ENCODE measurements around the gene ST3GAL3. TPM values are rescaled to one million over a fixed set of nuclear protein-coding genes. Genes with fewer than 3 reads are reported as not detected.

The ST3GAL3 gene
- total and polyA plus RNA-seq, 8 donors, result 1.6 to 68.3 (median 6.7) TPM

GRCh38 chr1:43870306-43870705 is 163.0 kb downstream of the ST3GAL3 start:
- Histone ChIP-seq H3K9me3 (no peaks in the 10 kb centered on the region), H3K27me3 (no peaks in the 10 kb centered on the region), H3K27ac (no peak overlapping the region), H3K36me3 (no peaks in the 10 kb centered on the region), H3K4me3 (no peak overlapping the region), H3K4me1 (peaks cover 0 to 11% (median 5%) of the 10 kb centered on the region in 4 donors)
- intact Hi-C loops (cut with DNase I; ENCODE audit: low total_unique reads), result no loop called here
- WGBS, 5 donors, result 91 to 96% (median 95%) methylated on average over 3 of the region's 3 CpGs
- DNase-seq, result no peak
- TF ChIP-seq POLR2AphosphoS5 (IDR thresholded peaks at IDR 0.05) (no peak), POLR2A (IDR thresholded peaks at IDR 0.05) (no peak), EP300 (IDR thresholded peaks at IDR 0.05) (no peak), CTCF (IDR thresholded peaks at IDR 0.05) (no peak)

- DNase-seq, result no peak
- 71 to 90% (median 80%) methylated on average over 3 of the region's 3 CpGs for WGBS, 5 donors
- H3K4me3 ChIP-seq, result no peak overlapping the region
- no peaks in the 10 kb centered on the region for H3K36me3 ChIP-seq
- no peaks in the 10 kb centered on the region for H3K9me3 ChIP-seq
- intact Hi-C loops (cut with DNase I; ENCODE audit: low total_unique reads), result no loop called here
- peaks cover 0 to 11% (median 5%) of the 10 kb centered on the region in 4 donors for H3K4me1 ChIP-seq
- H3K27ac ChIP-seq, result no peak overlapping the region
- TF ChIP-seq EP300 (IDR thresholded peaks at IDR 0.05) (no peak), POLR2AphosphoS5 (IDR thresholded peaks at IDR 0.05) (no peak), POLR2A (IDR thresholded peaks at IDR 0.05) (no peak), CTCF (IDR thresholded peaks at IDR 0.05) (no peak)
- no peaks in the 10 kb centered on the region for H3K27me3 ChIP-seq
Measured at GRCh38 chr1:43871181-43871910, 164.0 kb downstream of the ST3GAL3 start.

GRCh38 chr1:43872280-43872679 is 164.9 kb downstream of the ST3GAL3 start:
- no peaks in the 10 kb centered on the region for H3K9me3 ChIP-seq
- H3K36me3 ChIP-seq, result no peaks in the 10 kb centered on the region
- H3K27me3 ChIP-seq, result no peaks in the 10 kb centered on the region
- peaks cover 0 to 11% (median 5%) of the 10 kb centered on the region in 4 donors for H3K4me1 ChIP-seq
- no peak overlapping the region for H3K4me3 ChIP-seq
- H3K27ac ChIP-seq, result no peak overlapping the region
- no peak for TF ChIP-seq POLR2AphosphoS5 (IDR thresholded peaks at IDR 0.05)
- TF ChIP-seq CTCF (IDR thresholded peaks at IDR 0.05), result no peak
- no peak for TF ChIP-seq EP300 (IDR thresholded peaks at IDR 0.05)
- TF ChIP-seq POLR2A (IDR thresholded peaks at IDR 0.05), result no peak
- intact Hi-C loops (cut with DNase I; ENCODE audit: low total_unique reads), result no loop called here
- WGBS, 5 donors, result 55 to 75% (median 70%) methylated on average over 2 to 5 of the region's 5 CpGs
- no peak for DNase-seq

- no peak for DNase-seq
- Histone ChIP-seq H3K36me3 (no peaks in the 10 kb centered on the region), H3K27ac (no peak overlapping the region), H3K9me3 (no peaks in the 10 kb centered on the region), H3K4me3 (no peak overlapping the region), H3K4me1 (peaks cover 0 to 2% (median 0%) of the 10 kb centered on the region in 4 donors), H3K27me3 (no peaks in the 10 kb centered on the region)
- TF ChIP-seq EP300 (IDR thresholded peaks at IDR 0.05) (no peak), POLR2A (IDR thresholded peaks at IDR 0.05) (no peak), POLR2AphosphoS5 (IDR thresholded peaks at IDR 0.05) (no peak), CTCF (IDR thresholded peaks at IDR 0.05) (no peak)
- intact Hi-C loops (cut with DNase I; ENCODE audit: low total_unique reads), result no loop called here
Measured at GRCh38 chr1:43873851-43874250, 166.5 kb downstream of the ST3GAL3 start.
